GM19463 (cell line): ENCODE data around the gene COL5A3.
"Not testable (repeated sequence)": the region's sequence is repeated elsewhere in the genome, so short reads cannot be mapped to it uniquely, and the experiment has no call there.

Experiments used
- ATAC-seq: cut with Tn5 transposase; IDR thresholded peaks from one replicate; pipeline ENCODE4 v1.9.1; 2021; ENCODE audit warnings: mild to moderate bottlenecking, moderate library complexity; ENCODE audit not compliant: unreplicated experiment

COL5A3 gene

GRCh38 chr19:9940778-9941177, 69.5 kb downstream of the COL5A3 start:
- no peak for ATAC-seq

GRCh38 chr19:9939301-9939913, 70.9 kb downstream of the COL5A3 start:
- no peak for ATAC-seq

GRCh38 chr19:9937001-9937411, 73.3 kb downstream of the COL5A3 start:
- ATAC-seq: no peak

- ATAC-seq: no peak
Measured at GRCh38 chr19:9936326-9937000, 73.8 kb downstream of the COL5A3 start, which contains the start of gene OLFM2. OLFM2 (minus strand) TSS chr19:9936515; CDS start chr19:9936366, 149 bp downstream.

GRCh38 chr19:9935506-9936325, 74.6 kb downstream of the COL5A3 start:
- ATAC-seq: no peak

GRCh38 chr19:9934132-9934950, 76.0 kb downstream of the COL5A3 start:
- ATAC-seq: no peak

- ATAC-seq: no peak
Measured at GRCh38 chr19:9932835-9933234, 77.5 kb downstream of the COL5A3 start.

- no peak for ATAC-seq
Measured at GRCh38 chr19:9931629-9932028, 78.7 kb downstream of the COL5A3 start.

GRCh38 chr19:9923440-9923839, 86.9 kb downstream of the COL5A3 start:
- ATAC-seq: no peak

- ATAC-seq: not testable (repeated sequence)
Measured at GRCh38 chr19:9922782-9923379, 87.4 kb downstream of the COL5A3 start.

GRCh38 chr19:9917321-9917720, 93.0 kb downstream of the COL5A3 start:
- ATAC-seq: no peak

GRCh38 chr19:9916719-9917118, 93.6 kb downstream of the COL5A3 start:
- no peak for ATAC-seq

GRCh38 chr19:9914315-9915207, 95.7 kb downstream of the COL5A3 start:
- no peak for ATAC-seq

GRCh38 chr19:9914001-9914314, 96.3 kb downstream of the COL5A3 start:
- ATAC-seq: no peak

- no peak for ATAC-seq
Measured at GRCh38 chr19:9913237-9914000, 96.9 kb downstream of the COL5A3 start.

GRCh38 chr19:9912551-9913236, 97.6 kb downstream of the COL5A3 start:
- ATAC-seq: no peak

GRCh38 chr19:9911524-9912185, 98.6 kb downstream of the COL5A3 start:
- no peak for ATAC-seq

- ATAC-seq: no peak
Measured at GRCh38 chr19:9910625-9911024, 99.7 kb downstream of the COL5A3 start.
